ENCODE results near the gene NOX3.
"Not testable (repeated sequence)": the region's sequence is repeated elsewhere in the genome, so short reads cannot be mapped to it uniquely, and the experiment has no call there.

The NOX3 gene

DNA sequence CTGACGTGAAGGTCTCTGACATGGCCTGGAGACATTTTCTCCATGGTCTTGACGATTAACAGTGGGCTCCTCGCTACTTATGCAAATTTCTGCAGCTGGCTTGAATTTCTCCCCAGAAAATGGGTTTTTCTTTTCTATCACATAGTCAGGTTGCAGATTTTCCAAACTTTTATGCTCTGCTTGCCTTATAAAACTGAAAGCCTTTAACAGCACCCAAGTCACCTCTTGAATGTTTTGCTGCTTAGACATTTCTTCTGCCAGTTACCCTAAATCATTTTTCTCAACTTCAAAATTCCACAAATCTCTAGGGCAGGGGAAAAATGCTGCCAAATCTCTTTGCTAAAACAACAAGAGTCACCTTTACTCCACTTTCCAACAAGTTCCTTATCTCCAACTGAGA lies 12.9 kb upstream of the NOX3 start:
- not testable (repeated sequence) for DNase-seq

DNA sequence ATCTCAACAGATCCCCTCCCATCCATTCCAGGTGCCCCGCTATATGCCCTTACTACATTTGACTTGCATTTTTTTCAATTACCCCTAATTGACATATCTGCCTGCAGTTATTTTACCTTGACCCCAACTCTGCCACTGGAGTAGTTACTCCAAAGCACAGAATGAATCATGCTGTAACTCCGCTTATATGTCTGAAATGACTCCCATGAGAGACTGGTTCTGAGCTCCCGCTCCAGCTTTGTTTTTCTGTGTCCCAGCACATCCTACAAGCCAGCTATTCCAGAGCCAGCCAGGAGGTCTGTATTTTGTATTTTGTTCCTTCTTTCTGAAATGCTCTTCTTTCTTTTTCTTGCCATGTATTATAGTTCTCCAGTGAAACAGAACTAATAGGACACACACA lies 10.9 kb upstream of the NOX3 start:
- no peak for DNase-seq

DNA sequence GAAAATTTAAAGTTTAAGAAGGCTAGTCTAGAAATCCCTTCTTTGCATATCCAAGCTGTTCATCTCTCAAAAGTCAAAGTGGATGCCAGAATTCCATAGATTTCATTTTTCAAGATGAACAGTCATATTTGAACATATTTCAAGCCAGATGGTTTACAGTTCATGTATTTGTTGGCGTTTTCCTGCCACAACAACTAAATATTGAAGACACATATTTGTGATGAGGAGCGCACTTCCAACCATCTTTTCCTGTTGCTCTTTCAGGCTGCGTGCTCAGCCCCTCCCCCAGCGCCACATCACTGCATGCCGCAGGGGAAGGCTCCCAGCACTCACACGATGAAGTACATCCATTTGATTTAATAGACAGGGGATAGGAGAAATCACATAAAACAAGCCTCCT lies 5.9 kb upstream of the NOX3 start:
- DNase-seq: no peak

DNA sequence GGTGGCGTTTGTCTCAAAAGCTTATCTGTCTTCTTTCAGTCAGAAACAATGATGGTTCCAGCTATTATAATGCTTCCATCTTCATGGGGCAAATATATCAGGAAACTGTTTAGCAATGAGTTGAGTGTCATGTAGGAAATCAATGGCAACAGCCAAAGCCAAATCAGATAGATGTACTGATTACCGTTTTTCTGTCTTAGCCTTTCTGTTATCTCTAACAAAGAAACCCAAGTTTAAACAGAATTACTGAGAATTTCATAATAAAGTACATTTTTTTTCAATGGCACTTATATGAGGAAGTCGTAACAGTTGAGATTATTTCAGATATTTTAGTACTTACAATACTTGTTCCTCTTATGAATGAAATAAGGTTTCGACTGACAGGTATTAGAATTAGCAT lies 1.2 kb downstream of the NOX3 start:
- no peak for DNase-seq

DNA sequence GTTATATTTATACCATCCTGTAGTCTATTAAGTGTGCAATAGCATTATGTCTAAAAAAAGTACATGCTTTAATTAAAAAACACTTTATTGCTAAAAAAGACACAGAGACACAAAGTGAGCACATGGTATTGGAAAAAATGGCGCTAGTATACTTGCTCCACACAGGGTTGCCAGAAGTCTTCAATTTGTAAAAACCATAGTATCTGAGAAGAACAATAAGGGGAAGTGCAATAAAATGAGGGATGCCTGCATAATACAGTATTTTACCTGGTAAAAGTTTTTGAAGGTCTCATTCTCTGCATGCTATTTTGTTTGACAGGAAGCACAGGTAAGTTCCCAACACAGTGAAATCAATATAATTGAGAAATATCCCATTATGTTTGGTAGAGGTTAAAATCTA lies 1.6 kb downstream of the NOX3 start:
- DNase-seq: no peak

DNA sequence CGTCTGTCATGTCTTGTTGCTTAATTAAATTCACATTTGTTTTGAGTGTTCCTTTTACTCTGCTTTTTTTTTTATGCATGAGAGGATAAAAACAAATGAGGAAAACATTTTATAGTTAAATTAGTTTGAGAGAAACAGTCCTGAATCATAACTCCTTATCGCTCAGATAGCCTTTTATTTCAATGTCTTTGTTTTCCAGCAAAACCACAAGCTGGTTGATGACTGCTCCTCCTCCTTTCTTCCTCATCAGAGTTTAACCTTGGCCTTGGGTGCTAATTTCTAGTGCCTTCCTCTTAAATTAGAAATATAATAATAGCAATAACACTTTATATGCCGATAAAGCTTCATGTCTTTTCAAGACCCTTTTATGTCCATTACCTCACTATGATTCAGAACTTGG lies 3.1 kb downstream of the NOX3 start:
- DNase-seq: no peak

DNA sequence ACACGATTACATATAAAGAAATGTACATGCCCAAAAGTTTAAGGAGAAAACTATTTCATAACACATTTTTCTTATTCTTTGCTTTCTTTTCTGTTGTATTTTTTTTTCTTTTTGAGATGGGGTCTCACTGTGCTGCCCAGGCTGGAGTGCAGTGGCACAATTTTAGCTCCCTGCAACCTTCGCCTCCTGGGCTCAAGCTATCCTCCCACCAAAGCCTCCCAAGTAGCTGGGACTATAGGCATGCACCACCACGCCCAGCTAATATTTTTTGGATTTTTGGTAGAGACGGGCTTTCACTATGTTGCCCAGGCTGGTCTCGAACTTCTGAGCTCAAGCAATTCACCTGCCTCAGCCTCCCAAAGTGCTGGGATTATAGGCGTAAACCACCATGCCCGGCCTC lies 4.1 kb downstream of the NOX3 start:
- not testable (repeated sequence) for DNase-seq

DNA sequence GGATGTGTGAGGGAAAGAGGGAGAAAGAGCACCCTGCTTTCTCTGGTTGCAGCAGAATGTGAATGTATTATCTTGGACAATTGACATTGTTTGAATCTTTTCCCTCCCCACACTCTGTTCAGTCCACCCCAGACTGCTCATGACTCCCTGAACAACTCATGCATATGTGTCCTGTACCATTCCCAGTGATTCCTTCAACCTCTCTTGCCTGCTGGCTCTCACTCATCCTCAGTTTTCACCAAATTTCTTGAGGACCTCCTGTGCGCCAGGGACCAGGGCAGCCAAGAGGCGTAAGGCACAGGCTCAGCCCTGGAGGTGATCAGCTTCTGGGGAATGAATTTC lies 5.4 kb downstream of the NOX3 start:
- DNase-seq: no peak

DNA sequence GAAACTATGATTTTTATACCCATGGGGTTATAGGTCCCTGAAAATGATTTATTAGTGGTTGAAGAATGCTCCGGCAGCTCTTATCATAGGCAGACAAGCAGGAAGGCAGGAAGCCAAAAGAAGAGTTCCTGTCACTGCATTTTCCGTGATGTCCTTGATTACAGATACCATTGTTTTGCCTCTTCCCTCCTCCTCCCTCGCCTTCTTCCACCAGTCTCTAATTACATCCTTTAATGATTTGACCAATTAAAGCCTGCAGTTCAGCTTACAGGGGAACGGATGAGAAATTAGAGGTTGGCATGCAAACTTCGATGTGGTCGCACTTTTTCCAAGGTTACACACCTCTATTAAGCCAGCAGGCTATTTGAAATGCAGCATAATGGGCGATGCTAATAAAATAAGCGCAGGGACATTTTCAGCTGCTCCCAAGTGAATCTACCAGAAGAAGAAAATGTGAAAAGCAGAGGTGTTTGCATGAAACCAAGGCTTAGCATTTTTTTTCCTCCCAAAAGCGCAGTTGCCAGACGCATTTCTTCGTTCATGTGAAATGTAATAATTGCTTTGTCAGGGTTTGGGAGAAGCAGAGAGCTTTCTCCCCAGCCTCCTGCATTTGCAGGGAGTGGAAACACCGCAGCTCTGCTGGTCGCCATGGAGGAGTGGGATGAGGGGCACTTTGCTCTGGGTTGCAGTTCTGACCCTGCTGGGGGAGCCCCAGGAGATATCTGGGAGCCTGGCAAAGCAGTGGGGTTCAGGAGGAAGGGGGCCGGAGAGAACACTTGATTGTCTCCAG lies 6.0 kb downstream of the NOX3 start:
- DNase-seq: no peak

DNA sequence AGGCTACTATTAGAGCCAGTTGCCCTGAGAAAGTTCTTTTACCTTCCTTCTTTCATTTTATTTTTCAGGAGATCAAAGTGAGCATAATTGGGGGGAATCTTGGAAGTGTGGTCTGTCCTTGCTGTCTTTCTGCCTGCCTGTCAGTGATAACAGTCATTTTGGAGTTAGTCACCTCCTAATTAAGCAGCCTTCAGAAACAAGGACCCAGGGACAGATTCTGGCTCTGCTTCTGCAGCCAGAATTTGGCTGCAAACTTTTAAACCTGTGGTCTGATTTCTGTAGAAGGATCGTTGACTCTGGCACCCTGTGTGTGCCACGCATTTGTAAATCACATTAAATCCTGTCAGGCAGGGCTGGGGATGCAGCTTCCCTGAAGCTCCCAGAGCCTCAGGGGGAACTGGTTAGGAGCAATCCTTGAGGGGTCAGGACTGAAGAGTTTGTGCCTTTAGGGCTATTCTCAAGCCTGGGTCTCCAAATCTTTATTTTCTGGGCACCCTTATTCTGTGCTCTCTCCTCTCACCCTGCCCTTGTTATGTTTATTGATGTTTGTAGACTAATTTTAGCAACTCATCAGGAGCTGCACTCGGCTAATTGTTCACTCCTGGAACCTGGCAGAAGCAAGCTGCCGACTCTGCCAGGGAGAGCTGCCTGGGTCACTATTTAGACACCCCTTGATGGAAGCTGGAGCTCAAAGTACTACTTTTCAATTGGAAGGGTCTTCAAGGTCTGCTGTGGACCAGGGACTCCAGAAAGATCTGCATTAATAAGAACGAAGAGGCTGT lies 6.8 kb downstream of the NOX3 start:
- no peak for DNase-seq

DNA sequence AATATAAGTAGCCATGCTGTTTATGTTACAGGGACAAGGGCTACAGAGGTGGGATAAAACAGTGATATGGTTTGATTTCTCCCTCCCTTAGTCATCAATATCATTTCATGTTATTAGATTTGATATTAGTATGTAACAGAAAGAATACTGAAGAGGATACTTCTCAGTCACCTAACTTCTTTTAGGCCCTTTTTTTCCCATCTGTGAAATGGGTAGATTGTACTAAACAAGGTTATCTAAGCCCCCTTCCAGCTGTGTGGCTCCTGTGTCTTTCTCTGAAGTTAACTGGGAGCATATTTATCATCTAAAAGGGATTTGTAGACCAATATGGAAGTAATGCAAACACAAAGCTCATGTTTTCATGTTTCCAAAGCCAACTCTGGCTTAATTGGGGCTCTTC lies 7.7 kb downstream of the NOX3 start:
- no peak for DNase-seq

DNA sequence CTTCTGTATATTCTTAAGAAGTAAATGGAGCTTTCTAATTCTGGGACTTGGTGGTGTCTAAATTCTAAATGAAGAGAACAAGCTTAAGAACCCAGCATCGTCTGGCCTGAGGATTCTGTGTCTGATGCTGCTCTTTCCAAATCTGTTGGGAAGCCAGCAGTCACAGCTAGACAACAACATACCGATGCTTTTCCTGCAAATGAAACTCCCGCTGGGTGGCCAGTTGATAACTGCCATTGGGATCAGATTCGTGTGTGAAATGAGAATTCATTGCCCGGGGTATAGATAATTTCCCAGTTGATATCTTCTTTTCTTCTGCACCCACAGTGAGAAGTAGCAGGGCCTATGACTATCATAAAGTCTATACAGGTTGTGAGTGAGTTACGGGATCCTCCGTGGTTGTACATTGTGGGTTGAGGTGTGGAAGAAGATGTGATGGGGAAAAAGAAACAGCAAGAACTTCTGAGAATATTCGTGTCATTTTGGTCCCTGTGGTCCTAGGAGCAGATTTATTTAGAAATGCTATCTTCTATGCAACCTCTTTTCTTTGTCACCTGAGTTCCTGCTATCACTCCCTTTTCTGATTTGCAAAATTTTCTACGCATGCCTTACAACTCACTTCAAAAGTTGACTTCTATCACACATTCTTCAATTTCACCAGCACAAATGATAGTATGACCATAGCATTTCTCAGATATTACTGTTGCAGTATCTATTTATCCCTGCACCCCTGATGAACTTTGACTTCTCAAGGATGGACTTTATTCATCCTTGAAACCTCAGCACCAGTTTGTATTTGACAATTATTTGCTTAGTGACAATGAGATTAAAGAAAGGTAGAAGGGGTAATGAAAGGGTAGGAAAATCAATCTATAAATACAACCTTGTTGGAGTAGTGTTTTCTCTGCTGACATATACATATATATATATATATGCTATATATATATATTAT lies 10.4 kb downstream of the NOX3 start:
- DNase-seq: no peak

DNA sequence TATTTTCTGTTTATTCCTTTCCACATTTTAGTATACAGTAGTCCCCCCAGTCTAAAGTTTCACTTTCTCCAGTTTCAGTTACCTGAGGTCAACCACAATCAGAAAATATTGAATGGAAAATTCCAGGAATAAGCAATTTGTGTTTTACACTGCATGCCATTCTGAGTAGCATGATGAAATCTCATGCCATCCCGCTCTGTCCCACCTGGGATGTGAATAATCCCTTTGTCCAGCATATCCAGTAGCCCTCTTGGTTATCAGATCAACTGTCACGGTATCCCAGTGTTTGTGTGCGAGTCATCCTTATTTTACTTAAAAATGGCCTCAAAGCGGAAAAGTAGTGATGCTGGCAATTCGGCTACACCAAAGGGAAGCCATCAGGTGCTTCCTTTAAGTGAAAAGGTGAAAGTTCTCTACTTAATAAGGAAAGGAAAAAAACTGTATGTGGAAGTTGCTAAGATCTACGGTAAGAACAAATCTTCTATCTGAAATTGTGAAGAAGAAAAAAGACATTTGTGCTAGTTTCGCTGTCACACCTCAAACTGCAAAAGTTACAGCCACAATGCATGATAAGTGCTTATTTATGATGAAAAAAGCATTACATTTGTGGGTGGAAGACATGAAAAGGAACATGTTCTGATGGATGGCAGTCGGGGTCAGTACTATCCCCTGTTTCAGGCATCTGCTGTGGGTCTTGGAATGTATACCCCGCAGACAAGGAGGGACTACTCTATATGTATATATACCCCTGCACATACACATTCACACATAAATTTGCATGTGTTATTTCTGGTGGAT lies 11.3 kb downstream of the NOX3 start:
- DNase-seq: no peak

DNA sequence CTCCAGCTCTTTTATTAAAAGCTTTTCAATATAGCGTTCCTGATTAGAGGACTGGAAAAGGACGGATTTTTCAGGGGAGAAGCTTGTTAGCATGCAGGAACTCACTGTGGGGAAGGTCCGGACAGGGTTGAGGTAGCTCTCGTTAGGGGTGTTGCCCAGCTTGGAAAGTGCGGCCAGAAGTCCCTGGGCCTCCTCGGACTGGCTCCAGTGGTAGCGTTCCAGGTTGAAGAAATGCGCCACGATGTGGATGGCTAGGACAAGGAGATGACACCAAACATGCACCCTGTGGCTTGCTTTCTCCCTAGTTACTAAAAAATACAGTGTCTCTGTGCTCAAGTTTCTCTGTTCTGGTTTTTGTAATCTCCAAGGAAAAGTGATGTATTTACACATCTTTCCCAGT lies 12.5 kb downstream of the NOX3 start:
- DNase-seq: no peak

DNA sequence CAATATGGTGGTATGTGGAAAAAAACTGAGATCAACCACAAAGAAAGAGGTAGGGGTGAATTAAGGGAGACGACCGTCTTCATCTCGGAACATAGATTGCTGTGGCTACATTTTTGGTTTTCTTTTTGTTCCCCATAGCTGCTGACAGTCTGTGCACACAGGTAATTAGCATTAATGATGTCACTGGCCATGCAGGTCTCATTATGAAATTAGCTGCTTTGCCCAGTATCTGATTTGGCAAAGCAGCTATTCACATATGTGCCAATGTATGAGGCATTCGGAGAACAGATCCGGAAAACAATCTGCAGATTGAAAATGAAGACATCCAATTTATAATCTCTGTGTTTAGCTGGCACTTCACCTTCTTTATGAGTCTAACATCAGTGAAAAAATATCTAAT lies 13.1 kb downstream of the NOX3 start:
- no peak for DNase-seq

DNA sequence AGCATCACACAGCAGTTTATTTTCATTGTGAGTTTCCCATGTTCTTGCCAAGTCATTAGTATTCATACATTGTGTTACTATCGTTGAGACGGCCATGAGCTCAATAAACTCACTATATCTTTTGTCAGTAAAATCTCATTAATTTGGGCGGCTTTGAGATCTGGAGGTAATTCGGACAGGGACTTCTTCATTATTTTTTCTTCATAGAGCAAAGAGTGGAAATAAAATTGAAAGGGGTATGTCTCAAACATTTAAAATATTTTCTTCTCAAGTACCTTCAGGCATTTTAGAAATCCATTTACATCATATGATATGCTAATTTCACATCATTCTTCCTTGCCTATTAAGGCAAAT lies 14.6 kb downstream of the NOX3 start:
- no peak for DNase-seq

DNA sequence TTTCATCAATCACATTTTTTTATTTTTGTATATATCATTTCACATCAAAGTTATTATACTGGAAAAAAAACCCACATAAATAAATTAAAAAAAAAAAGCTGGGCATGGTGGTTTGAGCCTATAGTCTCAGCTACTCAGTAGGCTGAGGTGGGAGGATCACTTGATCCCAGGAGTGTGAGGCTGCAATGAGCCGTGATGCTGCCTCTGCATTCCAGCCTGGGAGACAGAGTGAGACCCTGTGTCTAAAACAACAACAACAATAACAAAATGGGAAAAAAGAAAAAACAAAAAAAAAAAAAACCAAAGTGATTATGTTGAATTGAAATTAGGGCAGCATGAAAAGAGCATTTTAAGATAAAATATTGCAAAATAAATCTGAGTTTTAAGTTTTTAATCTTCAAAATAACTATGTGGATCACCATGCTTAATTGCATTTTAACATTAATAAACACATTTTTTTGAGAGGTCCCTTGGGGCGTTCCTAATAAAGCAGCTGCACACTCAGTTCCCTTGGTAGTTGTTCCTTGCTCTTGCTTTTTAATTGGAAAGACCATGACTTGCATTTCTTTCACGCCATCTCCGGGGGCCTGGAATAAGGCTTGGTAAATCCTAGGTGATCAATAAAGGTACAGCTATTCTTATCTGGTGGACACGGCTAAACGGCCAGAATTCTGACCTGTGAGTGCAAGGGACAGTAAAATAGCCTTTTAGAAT lies 15.1 kb downstream of the NOX3 start:
- no peak for DNase-seq

DNA sequence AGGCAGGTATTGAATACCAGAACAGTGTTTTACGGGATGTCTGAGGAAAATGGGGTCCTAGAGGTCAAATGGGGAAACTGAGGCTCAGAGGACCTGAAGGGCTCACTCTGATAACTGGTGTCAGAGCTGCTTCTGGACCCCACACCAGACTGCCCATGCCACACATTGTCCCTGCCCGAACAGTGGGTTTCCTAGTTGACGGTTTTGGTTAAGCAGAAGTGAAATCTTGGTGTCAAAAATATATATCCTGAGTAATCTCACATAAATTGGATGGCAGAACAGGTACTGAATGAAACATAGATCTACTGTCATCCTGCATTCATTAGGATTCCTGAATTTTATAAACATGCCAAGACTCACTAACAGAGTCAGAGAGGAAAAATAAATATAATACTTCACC lies 16.3 kb downstream of the NOX3 start:
- DNase-seq: no peak

DNA sequence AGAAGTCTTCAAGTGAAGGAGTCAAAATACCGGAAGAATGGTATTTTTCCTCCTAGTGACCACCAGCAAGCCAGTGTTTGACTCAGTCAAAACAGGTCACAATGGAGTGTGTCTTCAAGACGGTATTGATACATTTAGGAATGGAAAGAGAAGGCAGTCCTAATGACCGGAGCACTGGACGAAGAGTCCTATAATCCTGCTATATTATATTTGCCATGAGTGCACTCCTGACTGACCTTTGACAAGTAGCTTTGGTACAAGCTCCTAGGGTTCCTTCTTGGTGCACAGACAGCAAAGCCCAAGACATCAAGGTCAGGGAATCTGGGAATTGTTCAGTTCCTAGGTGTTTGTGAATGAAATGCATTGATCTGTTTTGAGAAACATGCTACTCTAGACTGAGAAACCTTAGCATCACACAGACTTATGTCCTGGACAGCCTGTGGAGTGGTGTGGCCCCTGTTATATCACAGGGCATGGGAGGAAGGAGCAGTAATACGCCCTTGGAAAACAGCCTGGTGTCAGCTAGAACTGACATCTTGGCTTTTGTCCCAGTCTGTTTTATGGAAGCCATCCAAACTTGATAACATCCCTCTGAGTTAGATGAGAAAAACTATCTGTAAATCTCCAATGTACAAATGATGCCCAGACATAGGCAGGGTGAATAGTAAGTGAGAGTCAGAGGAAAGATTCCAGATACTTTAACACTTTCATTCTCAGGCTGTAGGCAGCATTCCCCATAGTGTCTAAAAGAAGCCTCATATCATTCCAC lies 18.5 kb downstream of the NOX3 start:
- no peak for DNase-seq

DNA sequence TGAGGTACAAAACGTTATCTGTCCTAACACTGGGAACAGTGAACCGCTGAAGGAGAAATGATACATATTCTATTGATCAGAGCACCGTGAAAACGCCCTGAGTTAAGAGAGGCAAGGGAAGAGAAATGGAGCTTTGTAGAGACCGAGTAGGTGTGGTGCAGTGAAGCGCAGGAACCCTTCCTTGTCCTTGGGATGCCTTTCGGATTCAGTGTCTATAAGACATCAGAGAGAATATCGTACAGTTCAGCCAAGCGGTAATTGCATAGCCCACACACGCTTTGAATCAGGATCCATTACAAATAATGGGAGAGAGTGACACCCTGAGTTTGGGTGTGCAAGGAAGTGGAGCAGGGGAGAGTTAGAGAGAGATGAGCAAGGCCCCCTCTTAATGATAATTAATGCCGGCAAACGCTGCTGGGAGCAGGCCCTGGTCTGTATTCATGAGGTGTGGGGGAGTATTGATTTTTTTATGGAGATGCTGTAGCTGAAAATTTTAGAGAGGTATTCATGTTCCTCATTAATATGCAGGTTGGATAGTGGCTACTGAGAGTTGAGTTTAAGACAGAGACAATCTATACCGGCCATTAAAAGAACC lies 20.7 kb downstream of the NOX3 start:
- no peak for DNase-seq

DNA sequence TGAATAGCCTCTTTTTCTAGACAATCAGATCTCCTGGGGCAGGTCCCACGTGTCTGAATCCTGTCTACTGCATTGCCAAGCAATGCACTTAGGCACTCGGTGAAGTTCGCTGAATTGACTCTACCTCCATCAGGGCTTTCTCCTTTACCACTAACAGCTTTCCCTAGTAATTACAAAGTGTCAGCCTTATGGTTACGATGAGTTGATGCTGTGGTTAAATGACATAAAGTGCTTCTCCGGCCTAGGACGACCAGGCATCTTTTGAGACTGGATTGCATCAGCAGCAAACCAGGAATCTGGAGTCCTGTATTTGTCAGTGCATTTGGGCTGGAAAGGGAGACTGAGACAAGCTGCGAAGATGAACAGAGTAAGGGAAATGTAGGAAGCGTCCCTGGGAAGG lies 21.5 kb downstream of the NOX3 start:
- DNase-seq: no peak
